Dendritic cell treated with granulocyte-macrophage colony-stimulating factor and Interleukin-4, amounts not matched to agents 40 ng/mL and 50 ng/mL, for 4 days (primary cell): ENCODE measurements around the gene SMOC2.

Experiments
- H3K27ac Mint-ChIP-seq: one replicate; pipeline ENCODE4 v1.8.0; 2022; ENCODE audit warnings: mild to moderate bottlenecking, mixed read lengths
- H3K27me3 Mint-ChIP-seq: one replicate; pipeline ENCODE4 v1.8.0; 2022; ENCODE audit warnings: mild to moderate bottlenecking, mixed read lengths
- H3K36me3 Mint-ChIP-seq: one replicate; pipeline ENCODE4 v1.8.0; 2022; ENCODE audit warnings: low read depth, mixed read lengths
- H3K4me1 Mint-ChIP-seq: one replicate; pipeline ENCODE4 v1.8.0; 2022; ENCODE audit warnings: low read depth, mixed read lengths
- H3K4me3 Mint-ChIP-seq: one replicate; pipeline ENCODE4 v1.8.0; 2022; ENCODE audit warnings: mild to moderate bottlenecking, moderate library complexity, mixed read lengths
- H3K9me3 Mint-ChIP-seq: one replicate; pipeline ENCODE4 v1.8.0; 2022; ENCODE audit warnings: mixed read lengths
- intact Hi-C: fragments of 100-400 bp; cut with micrococcal nuclease; formaldehyde crosslinking; loops from one replicate; pipeline ENCODE4 v1.15.0; 2022

The SMOC2 gene

DNA sequence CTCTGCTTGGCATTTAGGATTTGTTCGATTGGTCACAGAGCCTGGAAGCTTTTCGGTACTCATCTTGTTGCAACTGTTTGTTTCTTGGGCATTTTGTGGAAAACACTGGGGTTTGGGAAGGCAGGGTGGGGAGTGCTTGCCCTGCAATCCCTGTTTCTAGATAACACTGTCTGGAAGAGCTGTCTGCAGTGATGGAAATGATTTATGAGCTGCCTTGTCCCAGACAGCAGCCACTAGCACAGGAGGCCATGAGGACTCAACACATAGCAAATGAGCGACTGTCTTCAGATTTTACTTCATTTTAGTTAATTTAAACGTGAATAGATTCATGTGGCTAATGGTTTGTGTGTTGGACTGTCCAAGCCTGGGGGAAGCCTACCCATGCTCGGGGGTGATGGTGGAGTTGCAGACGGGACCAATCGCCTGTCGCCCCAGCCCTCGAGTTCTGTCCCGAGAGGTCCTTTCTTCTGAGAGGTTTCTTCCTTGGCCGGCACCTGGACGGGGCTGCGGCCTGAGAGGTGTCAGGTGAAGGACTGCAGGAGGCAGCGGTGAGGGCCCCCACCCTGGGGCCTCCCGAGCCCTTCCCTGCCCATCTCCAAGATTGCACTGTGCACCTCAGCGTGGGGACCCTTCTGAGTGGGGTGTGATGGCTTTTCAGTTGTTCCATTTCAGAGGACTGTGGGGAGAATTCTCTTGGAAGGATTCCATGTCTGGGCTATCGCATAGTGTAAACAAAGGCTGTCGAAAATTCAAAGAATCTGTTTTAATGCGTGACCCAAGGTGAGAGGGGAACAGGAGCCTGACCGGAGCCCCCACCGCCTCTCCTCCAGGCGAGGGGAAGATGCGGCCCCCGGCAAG is 55.4 kb downstream of the SMOC2 start:
- Mint-ChIP-seq H3K27me3 (no peaks in the 10 kb centered on the region), H3K9me3 (no peaks in the 10 kb centered on the region), H3K4me3 (no peak overlapping the region), H3K4me1 (no peaks in the 10 kb centered on the region), H3K36me3 (no peaks in the 10 kb centered on the region), H3K27ac (no peak overlapping the region)
- intact Hi-C loops, result no loop called here

DNA sequence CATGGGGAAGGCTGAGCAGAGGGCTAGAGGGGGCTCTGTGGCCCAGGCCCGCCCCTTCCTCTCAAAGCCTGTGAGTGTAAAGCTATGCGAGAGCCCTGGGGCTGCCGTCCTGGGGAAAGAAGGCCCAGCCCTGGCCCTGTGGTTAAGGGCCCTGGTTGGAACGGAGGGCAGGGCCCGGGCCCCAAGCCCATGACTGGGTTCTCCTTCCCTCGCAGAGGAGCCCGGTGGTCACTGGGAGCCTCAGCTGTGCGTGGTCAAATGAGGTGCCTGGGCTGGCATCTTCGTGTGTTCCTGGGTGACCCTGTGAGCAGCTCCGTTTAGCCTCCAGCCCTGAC is 56.0 kb downstream of the SMOC2 start:
- Mint-ChIP-seq H3K4me3 (no peak overlapping the region), H3K36me3 (no peaks in the 10 kb centered on the region), H3K9me3 (no peaks in the 10 kb centered on the region), H3K27ac (no peak overlapping the region), H3K27me3 (no peaks in the 10 kb centered on the region), H3K4me1 (no peaks in the 10 kb centered on the region)
- intact Hi-C loops, result no loop called here

DNA sequence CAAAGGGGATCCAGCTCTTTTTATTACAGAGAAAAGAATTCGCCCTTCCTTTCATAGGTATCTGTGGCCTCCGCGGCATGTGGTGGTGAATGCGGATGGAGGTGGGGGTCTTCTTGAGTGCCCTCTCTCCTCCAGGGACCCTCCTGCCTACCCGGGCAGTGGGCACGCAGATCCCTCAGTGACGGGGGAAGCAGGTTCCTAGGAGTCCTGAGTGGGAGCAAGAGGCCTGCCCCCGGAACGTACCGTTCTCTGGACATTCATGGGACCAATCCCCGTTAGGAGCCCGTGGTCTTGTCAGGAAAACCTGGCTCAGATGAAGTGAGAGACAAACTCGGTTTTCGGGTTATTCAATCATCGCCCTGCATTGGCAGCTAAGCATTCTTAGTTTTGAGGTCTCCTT is 56.4 kb downstream of the SMOC2 start:
- no peaks in the 10 kb centered on the region for H3K9me3 Mint-ChIP-seq
- no peaks in the 10 kb centered on the region for H3K27me3 Mint-ChIP-seq
- no peaks in the 10 kb centered on the region for H3K36me3 Mint-ChIP-seq
- no peak overlapping the region for H3K27ac Mint-ChIP-seq
- intact Hi-C loops, result no loop called here
- no peaks in the 10 kb centered on the region for H3K4me1 Mint-ChIP-seq
- no peak overlapping the region for H3K4me3 Mint-ChIP-seq

DNA sequence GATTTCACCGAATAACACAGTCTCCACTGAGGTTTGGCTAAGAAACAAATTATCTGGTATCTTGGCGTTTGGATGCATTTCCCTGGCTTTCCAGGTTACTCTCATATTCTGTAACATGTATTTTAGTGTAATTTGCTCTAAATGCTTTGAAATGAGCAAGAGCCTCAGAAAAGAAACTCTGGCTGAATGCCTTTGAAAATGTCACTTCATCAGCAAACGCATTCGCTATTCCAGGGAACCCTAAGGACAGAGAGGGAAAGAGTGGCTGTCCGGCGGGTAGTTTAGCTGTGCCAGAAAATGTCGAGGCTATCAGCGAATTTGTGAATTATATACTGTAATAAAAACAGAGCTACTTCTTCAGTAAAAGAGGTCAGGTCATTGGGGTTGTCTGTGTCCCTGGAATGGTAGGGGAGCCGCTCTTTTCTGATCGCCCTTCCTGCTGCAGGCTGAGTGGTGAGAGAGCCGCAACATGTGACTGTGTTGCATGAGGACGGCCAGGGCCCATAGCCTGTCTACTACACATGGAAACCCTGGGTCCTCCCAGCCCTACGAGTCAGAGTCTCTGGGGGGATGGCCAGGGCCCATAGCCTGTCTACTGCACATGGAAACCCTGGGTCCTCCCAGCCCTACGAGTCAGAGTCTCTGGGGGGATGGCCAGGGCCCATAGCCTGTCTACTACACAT is 57.3 kb downstream of the SMOC2 start:
- Mint-ChIP-seq H3K4me3 (no peak overlapping the region), H3K36me3 (no peaks in the 10 kb centered on the region), H3K4me1 (no peaks in the 10 kb centered on the region), H3K27me3 (no peaks in the 10 kb centered on the region), H3K27ac (no peak overlapping the region), H3K9me3 (no peaks in the 10 kb centered on the region)
- intact Hi-C loops, result no loop called here

DNA sequence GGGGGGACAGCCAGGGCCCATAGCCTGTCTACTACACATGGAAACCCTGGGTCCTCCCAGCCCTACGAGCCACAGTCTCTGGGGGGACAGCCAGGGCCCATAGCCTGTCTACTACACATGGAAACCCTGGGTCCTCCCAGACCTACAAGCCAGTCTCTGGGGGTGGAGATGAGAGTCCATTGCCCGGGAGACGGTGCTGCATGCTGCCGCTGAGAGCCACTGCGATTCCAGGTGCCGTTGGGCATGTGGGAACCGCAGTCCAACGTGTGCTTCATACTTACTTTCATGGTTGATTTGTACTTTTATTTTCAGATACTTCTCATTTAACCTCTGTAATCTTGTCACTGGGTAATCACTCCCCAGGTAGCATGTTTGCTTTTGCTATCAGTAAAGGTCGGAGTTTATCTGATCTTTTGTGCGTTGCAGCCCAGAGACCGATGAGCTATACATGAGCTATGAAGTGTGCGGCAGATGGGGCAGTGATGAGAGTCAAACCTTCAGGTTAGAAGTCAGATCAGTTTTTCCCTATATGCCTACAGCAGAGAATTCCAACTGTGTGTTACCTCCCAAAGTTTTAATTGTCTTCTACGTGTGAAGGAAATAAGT is 58.2 kb downstream of the SMOC2 start:
- no peaks in the 10 kb centered on the region for H3K27me3 Mint-ChIP-seq
- H3K9me3 Mint-ChIP-seq, result no peaks in the 10 kb centered on the region
- H3K4me3 Mint-ChIP-seq, result no peak overlapping the region
- H3K4me1 Mint-ChIP-seq, result no peaks in the 10 kb centered on the region
- intact Hi-C loops, result no loop called here
- H3K27ac Mint-ChIP-seq, result no peak overlapping the region
- no peaks in the 10 kb centered on the region for H3K36me3 Mint-ChIP-seq

DNA sequence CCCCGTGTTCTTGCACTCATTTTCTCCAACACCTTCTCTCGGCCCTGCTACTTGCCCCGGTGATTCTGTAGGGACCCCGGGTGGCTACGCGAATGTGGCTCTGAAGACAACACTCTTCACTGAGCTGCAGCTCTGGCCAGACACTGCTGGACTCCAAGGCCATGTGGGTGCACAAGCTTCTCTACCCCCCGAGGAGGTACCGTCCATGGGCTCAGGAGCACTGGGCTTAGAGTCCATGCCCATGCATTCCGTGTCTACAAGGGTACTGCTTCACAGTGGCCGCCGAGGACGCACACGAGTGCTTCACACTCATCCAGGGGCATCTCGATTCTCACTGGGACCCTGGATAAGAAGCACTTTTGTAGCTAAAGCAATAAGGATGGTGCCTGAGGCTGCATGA is 59.5 kb downstream of the SMOC2 start:
- H3K36me3 Mint-ChIP-seq, result no peaks in the 10 kb centered on the region
- no peaks in the 10 kb centered on the region for H3K27me3 Mint-ChIP-seq
- H3K27ac Mint-ChIP-seq, result no peak overlapping the region
- no peak overlapping the region for H3K4me3 Mint-ChIP-seq
- H3K9me3 Mint-ChIP-seq, result no peaks in the 10 kb centered on the region
- intact Hi-C loops, result no loop called here
- H3K4me1 Mint-ChIP-seq, result no peaks in the 10 kb centered on the region

DNA sequence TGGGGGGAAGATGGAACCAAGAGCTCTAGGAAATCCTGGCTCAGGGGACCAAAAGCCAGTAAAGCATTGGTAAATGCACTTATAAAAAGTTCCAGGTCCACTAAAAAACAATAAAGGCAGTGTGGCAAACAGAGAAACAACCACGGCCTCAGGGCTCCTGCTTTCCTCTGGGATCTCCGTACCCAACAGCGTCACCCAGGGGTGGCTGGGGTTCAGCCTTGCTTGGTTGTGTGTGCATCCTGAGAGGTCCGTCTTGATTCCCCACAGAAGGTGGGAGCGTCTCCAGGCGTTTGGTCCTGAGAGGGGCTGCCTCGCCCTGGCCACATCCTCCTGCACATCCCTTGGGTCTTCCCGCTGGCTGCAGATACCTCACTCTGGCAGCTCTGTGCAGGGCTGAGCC is 60.6 kb downstream of the SMOC2 start:
- Mint-ChIP-seq H3K9me3 (no peaks in the 10 kb centered on the region), H3K36me3 (no peaks in the 10 kb centered on the region), H3K27ac (no peak overlapping the region), H3K4me3 (no peak overlapping the region), H3K4me1 (no peaks in the 10 kb centered on the region), H3K27me3 (no peaks in the 10 kb centered on the region)
- intact Hi-C loops, result no loop called here

DNA sequence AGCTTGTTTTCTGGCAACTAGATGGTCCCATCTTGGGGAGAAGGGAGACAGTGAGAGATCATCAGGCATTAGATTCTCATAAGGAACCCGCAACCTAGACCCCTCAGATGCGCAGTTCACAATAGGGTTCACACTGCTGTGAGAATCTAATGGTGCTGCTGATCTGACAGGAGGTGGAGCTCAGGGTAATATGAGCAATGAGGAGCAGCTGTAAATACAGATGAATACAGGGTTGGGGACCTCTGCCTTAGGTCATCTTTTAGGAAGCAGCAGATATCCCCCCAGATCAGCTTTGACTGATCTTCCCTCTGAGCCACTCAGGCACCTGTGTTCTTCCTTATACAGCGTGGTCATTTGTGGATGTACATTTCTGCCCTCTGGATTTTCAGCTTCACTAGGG is 63.4 kb downstream of the SMOC2 start:
- no peaks in the 10 kb centered on the region for H3K27me3 Mint-ChIP-seq
- no peaks in the 10 kb centered on the region for H3K9me3 Mint-ChIP-seq
- no peaks in the 10 kb centered on the region for H3K36me3 Mint-ChIP-seq
- intact Hi-C loops, result no loop called here
- H3K4me1 Mint-ChIP-seq, result no peaks in the 10 kb centered on the region
- H3K27ac Mint-ChIP-seq, result no peak overlapping the region
- no peak overlapping the region for H3K4me3 Mint-ChIP-seq

DNA sequence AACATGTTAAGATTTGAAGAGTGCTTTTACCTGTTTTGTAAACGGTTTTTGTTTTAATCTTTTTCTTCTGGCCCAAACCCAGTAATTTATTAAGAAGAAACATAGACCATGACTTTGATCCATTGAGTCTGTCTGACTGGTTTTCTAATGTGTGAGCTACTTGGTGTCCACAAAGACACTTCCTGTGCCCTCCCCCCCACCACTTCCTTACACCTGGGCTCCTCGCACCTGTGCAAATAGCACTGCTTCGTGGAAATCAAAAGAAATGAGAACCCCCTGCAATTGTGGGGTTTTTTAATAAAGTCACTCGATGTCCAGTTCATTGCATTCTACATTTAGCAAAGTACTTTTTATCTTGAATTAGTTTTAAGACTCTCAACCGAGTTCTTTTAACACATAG is 65.5 kb downstream of the SMOC2 start:
- Mint-ChIP-seq H3K27ac (no peak overlapping the region), H3K9me3 (no peaks in the 10 kb centered on the region), H3K36me3 (no peaks in the 10 kb centered on the region), H3K4me3 (no peak overlapping the region), H3K27me3 (no peaks in the 10 kb centered on the region), H3K4me1 (no peaks in the 10 kb centered on the region)
- intact Hi-C loops, result no loop called here

DNA sequence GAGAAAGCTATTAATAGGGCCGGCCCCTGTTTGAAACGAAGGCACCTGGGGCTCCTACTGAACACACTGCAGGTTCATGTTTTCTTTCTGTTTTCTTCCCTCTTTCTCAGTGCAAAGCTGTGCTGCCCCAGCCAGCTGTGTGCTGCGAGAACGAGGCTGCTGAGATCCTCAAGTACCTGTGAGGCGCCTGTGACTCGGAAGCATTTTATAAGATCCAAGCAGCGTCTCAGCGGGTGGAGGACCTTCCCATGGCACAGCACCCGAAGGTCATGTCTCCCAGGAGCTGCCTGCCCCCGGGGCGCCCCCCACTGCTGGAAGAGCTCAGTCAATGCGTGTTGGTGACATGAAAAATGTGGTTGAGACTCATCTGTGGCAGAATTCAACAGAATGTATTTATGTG is 66.3 kb downstream of the SMOC2 start:
- Mint-ChIP-seq H3K4me1 (no peaks in the 10 kb centered on the region), H3K4me3 (no peak overlapping the region), H3K36me3 (no peaks in the 10 kb centered on the region), H3K27ac (no peak overlapping the region), H3K9me3 (no peaks in the 10 kb centered on the region), H3K27me3 (no peaks in the 10 kb centered on the region)
- intact Hi-C loops, result no loop called here

DNA sequence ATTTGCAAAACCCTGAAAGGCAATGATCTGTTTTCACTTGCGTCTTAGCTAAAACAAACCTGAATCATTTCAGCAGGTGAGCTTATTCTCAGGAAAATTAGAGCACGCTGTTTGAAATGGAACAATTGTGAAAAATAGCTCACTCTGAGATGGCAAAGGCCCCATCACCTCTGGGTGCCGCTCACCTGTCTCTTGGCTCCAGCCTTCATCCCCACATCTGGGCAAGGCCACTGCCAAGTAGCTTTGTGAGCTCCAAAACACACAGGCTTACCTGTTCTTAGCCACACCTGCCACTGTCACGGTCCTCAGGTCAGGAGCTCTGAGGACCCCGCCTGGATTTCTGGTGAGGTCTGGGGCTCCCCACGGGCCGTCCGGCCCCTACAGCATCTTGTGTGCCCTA is 66.7 kb downstream of the SMOC2 start:
- H3K9me3 Mint-ChIP-seq, result no peaks in the 10 kb centered on the region
- intact Hi-C loops, result no loop called here
- no peaks in the 10 kb centered on the region for H3K4me1 Mint-ChIP-seq
- no peak overlapping the region for H3K4me3 Mint-ChIP-seq
- no peaks in the 10 kb centered on the region for H3K36me3 Mint-ChIP-seq
- no peak overlapping the region for H3K27ac Mint-ChIP-seq
- H3K27me3 Mint-ChIP-seq, result no peaks in the 10 kb centered on the region

DNA sequence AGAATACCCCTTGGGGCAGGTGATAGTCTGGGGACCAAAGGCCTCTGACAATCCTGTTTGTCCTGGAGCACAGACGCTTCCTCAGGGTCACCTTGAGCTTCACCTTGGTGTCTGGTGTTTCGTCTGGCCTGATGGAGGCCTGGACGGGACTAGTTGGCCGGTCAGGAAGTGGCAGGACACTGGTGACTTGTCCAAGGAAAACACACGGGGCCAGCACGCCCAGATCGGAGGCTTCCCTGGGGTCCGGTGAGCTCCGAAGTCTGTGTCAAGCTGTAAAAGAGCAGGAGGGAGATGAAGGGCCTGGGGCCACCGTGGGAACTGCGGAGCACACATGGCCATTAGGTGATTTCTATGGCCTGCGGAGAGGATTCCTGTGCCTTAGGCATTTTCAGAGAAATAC is 67.9 kb downstream of the SMOC2 start:
- Mint-ChIP-seq H3K27me3 (no peaks in the 10 kb centered on the region), H3K9me3 (no peaks in the 10 kb centered on the region), H3K4me1 (no peaks in the 10 kb centered on the region), H3K36me3 (no peaks in the 10 kb centered on the region), H3K4me3 (no peak overlapping the region), H3K27ac (no peak overlapping the region)
- intact Hi-C loops, result no loop called here

DNA sequence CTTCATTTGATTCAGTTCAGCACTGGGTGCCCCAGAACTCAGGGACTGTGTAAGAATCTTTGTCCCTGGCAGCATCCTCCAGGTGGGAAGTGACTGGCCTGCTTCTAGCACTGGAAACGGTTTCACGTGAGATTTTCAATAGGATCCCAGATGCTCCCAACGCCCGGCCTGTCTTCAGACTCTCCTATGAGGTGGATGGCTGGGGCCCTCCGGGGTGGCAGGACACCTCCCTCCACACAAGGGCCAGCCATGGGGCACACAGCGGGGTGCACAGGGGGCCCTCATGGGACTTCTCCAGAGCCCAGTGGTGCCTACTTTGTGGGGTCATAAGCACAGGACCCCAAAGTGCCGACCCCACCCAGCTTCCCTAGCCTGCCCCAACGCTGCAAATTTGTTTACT is 72.8 kb downstream of the SMOC2 start:
- no peaks in the 10 kb centered on the region for H3K27me3 Mint-ChIP-seq
- no peaks in the 10 kb centered on the region for H3K9me3 Mint-ChIP-seq
- intact Hi-C loops, result no loop called here
- H3K4me3 Mint-ChIP-seq, result no peak overlapping the region
- H3K4me1 Mint-ChIP-seq, result no peaks in the 10 kb centered on the region
- no peak overlapping the region for H3K27ac Mint-ChIP-seq
- H3K36me3 Mint-ChIP-seq, result no peaks in the 10 kb centered on the region

DNA sequence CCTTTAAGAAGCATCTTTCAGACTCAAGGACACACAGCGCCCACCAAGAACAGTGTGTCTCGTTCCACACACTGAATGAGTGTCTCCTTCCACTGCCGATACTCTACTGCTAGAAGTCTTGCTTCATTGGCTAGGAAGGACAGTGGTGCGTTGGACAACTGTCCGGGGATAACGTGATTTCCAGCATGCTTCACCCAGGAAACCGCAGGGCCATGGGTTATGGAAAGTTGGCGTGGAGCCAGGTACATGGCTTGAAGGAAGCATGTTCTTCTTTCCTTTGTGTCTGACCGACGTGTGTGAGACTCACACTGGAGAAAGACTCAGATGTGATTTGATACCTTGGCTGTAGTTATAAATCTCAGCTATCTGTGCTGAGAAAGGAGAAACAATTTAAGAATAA is 73.2 kb downstream of the SMOC2 start:
- Mint-ChIP-seq H3K27me3 (no peaks in the 10 kb centered on the region), H3K4me1 (no peaks in the 10 kb centered on the region), H3K36me3 (no peaks in the 10 kb centered on the region), H3K4me3 (no peak overlapping the region), H3K9me3 (no peaks in the 10 kb centered on the region), H3K27ac (no peak overlapping the region)
- intact Hi-C loops, result no loop called here
